Measurements from ENCODE around the gene DPH7.

DPH7 gene

GRCh38 chr9:137586854-137587253 is 8.1 kb upstream of the DPH7 start:
- H3K4me3 ChIP-seq (ENCODE audit: low read depth, low read length): no peak overlapping the region
- TF ChIP-seq, protein P1, sequence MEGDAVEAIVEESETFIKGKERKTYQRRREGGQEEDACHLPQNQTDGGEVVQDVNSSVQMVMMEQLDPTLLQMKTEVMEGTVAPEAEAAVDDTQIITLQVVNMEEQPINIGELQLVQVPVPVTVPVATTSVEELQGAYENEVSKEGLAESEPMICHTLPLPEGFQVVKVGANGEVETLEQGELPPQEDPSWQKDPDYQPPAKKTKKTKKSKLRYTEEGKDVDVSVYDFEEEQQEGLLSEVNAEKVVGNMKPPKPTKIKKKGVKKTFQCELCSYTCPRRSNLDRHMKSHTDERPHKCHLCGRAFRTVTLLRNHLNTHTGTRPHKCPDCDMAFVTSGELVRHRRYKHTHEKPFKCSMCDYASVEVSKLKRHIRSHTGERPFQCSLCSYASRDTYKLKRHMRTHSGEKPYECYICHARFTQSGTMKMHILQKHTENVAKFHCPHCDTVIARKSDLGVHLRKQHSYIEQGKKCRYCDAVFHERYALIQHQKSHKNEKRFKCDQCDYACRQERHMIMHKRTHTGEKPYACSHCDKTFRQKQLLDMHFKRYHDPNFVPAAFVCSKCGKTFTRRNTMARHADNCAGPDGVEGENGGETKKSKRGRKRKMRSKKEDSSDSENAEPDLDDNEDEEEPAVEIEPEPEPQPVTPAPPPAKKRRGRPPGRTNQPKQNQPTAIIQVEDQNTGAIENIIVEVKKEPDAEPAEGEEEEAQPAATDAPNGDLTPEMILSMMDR (IDR thresholded peaks at IDR 0.05; ENCODE audit: low read depth, low read length, missing control alignments): no peak
- DNase-seq (ENCODE audit: low read depth): no peak

DNA sequence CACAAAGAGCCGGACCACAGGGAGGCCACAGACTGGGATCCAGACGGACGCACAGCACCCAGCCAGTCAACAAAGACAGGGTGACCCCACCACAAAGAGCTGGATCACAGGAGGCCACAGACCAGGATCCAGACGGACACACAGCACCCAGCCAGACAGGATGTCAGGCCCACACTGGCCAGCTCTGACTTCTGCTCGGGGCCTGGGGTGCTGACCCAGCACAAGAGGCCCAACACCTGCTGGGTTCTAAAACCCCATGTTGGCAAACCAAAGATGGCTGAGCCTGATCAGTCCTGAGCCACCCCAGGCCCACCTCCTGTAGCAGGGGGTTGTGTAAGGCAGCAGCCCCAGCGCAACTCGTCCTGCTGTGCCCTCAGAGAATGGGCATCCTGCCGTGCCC is 5.2 kb upstream of the DPH7 start:
- no peak for DNase-seq (ENCODE audit: low read depth)
- TF ChIP-seq, protein P1 (IDR thresholded peaks at IDR 0.05; ENCODE audit: low read depth, low read length, missing control alignments): no peak
- no peak overlapping the region for H3K4me3 ChIP-seq (ENCODE audit: low read depth, low read length)

- DNase-seq (ENCODE audit: low read depth): no peak
- TF ChIP-seq, protein P1 (IDR thresholded peaks at IDR 0.05; ENCODE audit: low read depth, low read length, missing control alignments): no peak
- no peak overlapping the region for H3K4me3 ChIP-seq (ENCODE audit: low read depth, low read length)
These were observed 4.6 kb upstream of the DPH7 start for GRCh38 chr9:137583347-137583746.

GRCh38 chr9:137582286-137582860 is 3.6 kb upstream of the DPH7 start:
- no peak overlapping the region for H3K4me3 ChIP-seq (ENCODE audit: low read depth, low read length)
- TF ChIP-seq, protein P1 (IDR thresholded peaks at IDR 0.05; ENCODE audit: low read depth, low read length, missing control alignments): no peak
- DNase-seq (ENCODE audit: low read depth): no peak

DNA sequence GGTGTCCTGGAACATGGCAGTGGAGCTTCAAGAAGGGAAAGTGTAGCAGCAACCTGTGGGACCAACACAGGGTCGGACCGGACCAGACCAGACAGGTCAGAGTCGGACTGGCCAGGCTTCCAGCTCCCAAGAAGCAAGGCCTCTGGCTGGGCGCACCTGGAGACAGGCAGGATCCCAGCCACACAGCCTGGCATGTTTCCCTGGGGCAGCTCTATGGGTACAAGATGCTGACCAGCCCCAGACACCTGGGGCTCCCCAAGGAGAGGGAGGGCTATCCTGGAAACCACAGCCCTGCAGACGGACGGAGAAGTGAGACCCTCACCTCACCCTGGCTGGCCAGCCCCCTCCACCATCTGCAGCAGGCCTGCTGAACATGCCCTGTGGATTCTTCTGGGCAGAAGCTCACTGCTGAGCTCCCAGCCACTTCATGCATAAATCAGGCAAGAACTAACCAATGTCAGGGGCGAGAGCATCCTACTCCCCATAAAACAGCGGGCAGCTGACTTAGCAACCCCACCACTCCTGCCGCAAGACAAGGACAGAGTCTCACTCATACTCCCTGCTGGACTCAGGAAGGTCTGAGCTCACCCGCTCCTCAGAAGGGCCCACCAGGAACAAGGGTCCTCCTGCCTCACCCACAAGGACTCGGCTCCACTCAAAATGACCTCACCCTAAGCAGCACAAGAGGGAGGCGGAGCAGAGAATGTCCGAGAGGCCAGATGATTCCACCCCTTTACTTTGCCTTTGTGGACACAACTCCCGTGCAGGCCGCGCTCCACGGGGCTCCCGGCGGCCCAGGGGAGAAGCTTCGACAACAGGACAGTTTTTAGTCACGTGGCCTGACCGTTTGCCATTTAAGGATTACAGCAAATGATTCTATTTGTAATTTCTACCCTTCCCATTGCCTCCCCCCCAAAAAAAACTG is 2.9 kb upstream of the DPH7 start:
- DNase-seq (ENCODE audit: low read depth): no peak
- TF ChIP-seq, protein P1 (IDR thresholded peaks at IDR 0.05; ENCODE audit: low read depth, low read length, missing control alignments): no peak
- H3K4me3 ChIP-seq (ENCODE audit: low read depth, low read length): no peak overlapping the region

- DNase-seq (ENCODE audit: low read depth): no peak
- TF ChIP-seq, protein P1 (IDR thresholded peaks at IDR 0.05; ENCODE audit: low read depth, low read length, missing control alignments): no peak
- no peak overlapping the region for H3K4me3 ChIP-seq (ENCODE audit: low read depth, low read length)
These were observed 2.2 kb upstream of the DPH7 start for GRCh38 chr9:137580954-137581322.

Measured in GM12864 (cell line).